ENCODE data around the gene MAP2K3. TPM values are rescaled to one million over a fixed set of nuclear protein-coding genes. Genes with fewer than 3 reads are reported as not detected.

MAP2K3 gene
- polyA plus RNA-seq, 3 donors = 107 to 166 (median 164) TPM

- no peak for TF ChIP-seq CTCF (IDR thresholded peaks at IDR 0.05)
- peaks cover 0 to 3% of the 10 kb centered on the region in 2 donors for H3K27me3 ChIP-seq (ENCODE audit: control insufficient read depth in 2 of 2, insufficient read depth in 2 of 2, low read length in 2 of 2)
- intact Hi-C loops (cut with micrococcal nuclease) = no loop called here
- H2AFZ ChIP-seq (ENCODE audit: insufficient read depth, low read depth, low read length, poor library complexity, severe bottlenecking) = no peak overlapping the region
- peak in 1 of 3 donors; percentile 15 for DNase-seq
- H4K20me1 ChIP-seq (ENCODE audit: insufficient read depth, low read length) = peaks cover 96% of the 10 kb centered on the region
- Mint-ChIP-seq H3K4me3 (no peak overlapping the region), H3K27ac (peak overlapping the region in 3 of 7 donors; percentile 6 to 49 (median 23)), H3K27me3 (ENCODE audit: low read depth in 3 of 3) (peaks cover 5 to 9% (median 6%) of the 10 kb centered on the region in 3 donors), H3K36me3 (peaks cover 27 to 57% of the 10 kb centered on the region in 2 donors), H3K4me1 (peaks cover 44% of the 10 kb centered on the region), H3K9me3 (peaks cover 0 to 16% (median 4%) of the 10 kb centered on the region in 7 donors)
- H3K9ac ChIP-seq (ENCODE audit: insufficient read depth, low read length, poor library complexity, severe bottlenecking) = no peak overlapping the region
- H3K27ac ChIP-seq (ENCODE audit: low read depth in 1 of 2, low read length in 2 of 2) = peak overlapping the region in 1 of 2 donors; percentile 30
- peaks cover 31 to 33% of the 10 kb centered on the region in 2 donors for H3K4me1 ChIP-seq (ENCODE audit: control insufficient read depth in 1 of 2, insufficient read depth in 2 of 2, low read length in 2 of 2)
- peaks cover 99% of the 10 kb centered on the region for H3K79me2 ChIP-seq (ENCODE audit: insufficient read depth, low read length)
- peaks cover 32 to 57% of the 10 kb centered on the region in 2 donors for H3K36me3 ChIP-seq (replicated peaks in 1 of 2; ENCODE audit: control insufficient read depth in 1 of 2, insufficient read depth in 2 of 2, low read length in 2 of 2)
- H3K4me3 ChIP-seq (replicated peaks in 1 of 3; ENCODE audit: low read depth in 2 of 3, low read length in 3 of 3) = no peak overlapping the region
- no peak overlapping the region for H3K4me2 ChIP-seq (replicated peaks; ENCODE audit: extremely low read depth, low read length, poor library complexity, severe bottlenecking)
- WGBS (ENCODE audit: insufficient coverage) = 69% methylated on average over 12 of the region's 12 CpGs
- peaks cover 0 to 11% of the 10 kb centered on the region in 2 donors for H3K9me3 ChIP-seq (replicated peaks in 1 of 2; ENCODE audit: control insufficient read depth in 1 of 2, insufficient read depth in 1 of 2, low read length in 2 of 2)
These were observed 7.4 kb downstream of the MAP2K3 start for GRCh38 chr17:21291862-21292261.

GRCh38 chr17:21292867-21293830, 8.6 kb downstream of the MAP2K3 start:
- peaks cover 23% of the 10 kb centered on the region in 2 donors for H3K4me1 ChIP-seq (ENCODE audit: control insufficient read depth in 1 of 2, insufficient read depth in 2 of 2, low read length in 2 of 2)
- no peak overlapping the region for H3K4me2 ChIP-seq (replicated peaks; ENCODE audit: extremely low read depth, low read length, poor library complexity, severe bottlenecking)
- Mint-ChIP-seq H3K27me3 (ENCODE audit: low read depth in 3 of 3) (peaks cover 5 to 9% (median 6%) of the 10 kb centered on the region in 3 donors), H3K4me1 (peaks cover 35% of the 10 kb centered on the region), H3K9me3 (peaks cover 0 to 16% (median 4%) of the 10 kb centered on the region in 7 donors), H3K36me3 (peaks cover 27 to 58% of the 10 kb centered on the region in 2 donors), H3K27ac (peak overlapping the region in 3 of 7 donors; percentile 12 to 84 (median 51)), H3K4me3 (no peak overlapping the region)
- no peak overlapping the region for H3K9ac ChIP-seq (ENCODE audit: insufficient read depth, low read length, poor library complexity, severe bottlenecking)
- 86% methylated on average over 17 of the region's 20 CpGs for WGBS (ENCODE audit: insufficient coverage)
- H3K9me3 ChIP-seq (replicated peaks in 1 of 2; ENCODE audit: control insufficient read depth in 1 of 2, insufficient read depth in 1 of 2, low read length in 2 of 2) = peaks cover 0 to 11% of the 10 kb centered on the region in 2 donors
- H3K79me2 ChIP-seq (ENCODE audit: insufficient read depth, low read length) = peaks cover 100% of the 10 kb centered on the region
- peak overlapping the region in 1 of 2 donors; percentile 18 for H3K27ac ChIP-seq (ENCODE audit: low read depth in 1 of 2, low read length in 2 of 2)
- intact Hi-C loops (cut with micrococcal nuclease) = no loop called here
- no peak for DNase-seq
- no peak overlapping the region for H2AFZ ChIP-seq (ENCODE audit: insufficient read depth, low read depth, low read length, poor library complexity, severe bottlenecking)
- no peak for TF ChIP-seq CTCF (IDR thresholded peaks at IDR 0.05)
- no peak overlapping the region for H3K4me3 ChIP-seq (replicated peaks in 1 of 3; ENCODE audit: low read depth in 2 of 3, low read length in 3 of 3)
- H3K27me3 ChIP-seq (ENCODE audit: control insufficient read depth in 2 of 2, insufficient read depth in 2 of 2, low read length in 2 of 2) = peaks cover 0 to 3% of the 10 kb centered on the region in 2 donors
- H3K36me3 ChIP-seq (replicated peaks in 1 of 2; ENCODE audit: control insufficient read depth in 1 of 2, insufficient read depth in 2 of 2, low read length in 2 of 2) = peaks cover 44 to 70% of the 10 kb centered on the region in 2 donors
- H4K20me1 ChIP-seq (ENCODE audit: insufficient read depth, low read length) = peaks cover 100% of the 10 kb centered on the region
